HL-60 (cell line): ENCODE results near the gene FRZB.

Source experiments
- DNase-seq, 2 experiments: peaks; one replicate each; pipeline ENCODE4 v3.0.0-alpha.2; 2010 to 2020; ENCODE audit warnings: low read depth in 1 of 2, low spot score in 1 of 2
- H3K27ac ChIP-seq: fragments of 250-450 bp; sonication (Bioruptor Pico); replicated peaks from 2 replicates; pipeline ENCODE4 v1.5.1; 2020; ENCODE audit warnings: mild to moderate bottlenecking, moderate library complexity
- H3K27me3 ChIP-seq: fragments of 250-450 bp; sonication (Bioruptor Pico); 2 replicates; pipeline ENCODE4 v1.5.1; 2021; ENCODE audit warnings: mild to moderate bottlenecking, moderate library complexity; ENCODE audit not compliant: insufficient read depth, poor library complexity, severe bottlenecking
- H3K4me3 ChIP-seq: replicated peaks from 2 replicates; pipeline ENCODE4 v1.5.1; 2011; ENCODE audit warnings: mild to moderate bottlenecking, control low read depth, low read length; ENCODE audit not compliant: insufficient read depth
- GABPA ChIP-seq: IDR thresholded peaks from 2 replicates; pipeline ENCODE4 v1.6.1; 2012; ENCODE audit warnings: low read depth
- POLR2AphosphoS5 ChIP-seq: IDR thresholded peaks from 2 replicates; pipeline ENCODE4 v1.6.1; 2012; ENCODE audit warnings: low read depth
- SPI1 ChIP-seq: IDR thresholded peaks from 2 replicates; pipeline ENCODE4 v1.6.1; 2012; ENCODE audit warnings: low read depth, mild to moderate bottlenecking, borderline replicate concordance
- TF ChIP-seq, protein P1 (sequence below): IDR thresholded peaks from one replicate; pipeline ENCODE4 v1.5.1; 2011; ENCODE audit warnings: low read length, control low read depth, inconsistent platforms; ENCODE audit not compliant: insufficient read depth
- TF ChIP-seq, protein P2 (sequence below): IDR thresholded peaks from 2 replicates; pipeline ENCODE4 v1.6.1; 2012; ENCODE audit warnings: low read depth; ENCODE audit not compliant: insufficient replicate concordance

Gene FRZB

DNA sequence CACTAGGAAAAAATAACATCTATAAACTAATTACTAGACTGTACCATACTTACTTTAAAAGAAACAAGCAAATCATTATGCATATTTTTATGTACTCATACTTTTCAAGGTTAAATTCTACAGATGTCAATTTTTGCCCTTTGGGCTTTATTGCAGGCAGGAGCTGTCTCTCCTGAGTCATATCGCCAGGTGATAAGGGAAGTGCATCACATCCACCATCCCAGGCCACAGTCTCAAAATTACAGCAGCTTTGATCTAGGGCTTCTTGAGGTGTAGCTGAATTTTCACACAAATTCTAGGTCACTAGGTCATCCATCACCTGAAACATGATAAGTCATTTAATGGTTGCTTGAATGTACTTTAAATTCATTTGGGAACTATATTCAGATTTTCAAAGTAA, 38.4 kb upstream of the FRZB start:
- no peaks in the 10 kb centered on the region for H3K27me3 ChIP-seq
- H3K27ac ChIP-seq, result no peak overlapping the region
- TF ChIP-seq POLR2AphosphoS5, result no peak
- TF ChIP-seq, protein P1, sequence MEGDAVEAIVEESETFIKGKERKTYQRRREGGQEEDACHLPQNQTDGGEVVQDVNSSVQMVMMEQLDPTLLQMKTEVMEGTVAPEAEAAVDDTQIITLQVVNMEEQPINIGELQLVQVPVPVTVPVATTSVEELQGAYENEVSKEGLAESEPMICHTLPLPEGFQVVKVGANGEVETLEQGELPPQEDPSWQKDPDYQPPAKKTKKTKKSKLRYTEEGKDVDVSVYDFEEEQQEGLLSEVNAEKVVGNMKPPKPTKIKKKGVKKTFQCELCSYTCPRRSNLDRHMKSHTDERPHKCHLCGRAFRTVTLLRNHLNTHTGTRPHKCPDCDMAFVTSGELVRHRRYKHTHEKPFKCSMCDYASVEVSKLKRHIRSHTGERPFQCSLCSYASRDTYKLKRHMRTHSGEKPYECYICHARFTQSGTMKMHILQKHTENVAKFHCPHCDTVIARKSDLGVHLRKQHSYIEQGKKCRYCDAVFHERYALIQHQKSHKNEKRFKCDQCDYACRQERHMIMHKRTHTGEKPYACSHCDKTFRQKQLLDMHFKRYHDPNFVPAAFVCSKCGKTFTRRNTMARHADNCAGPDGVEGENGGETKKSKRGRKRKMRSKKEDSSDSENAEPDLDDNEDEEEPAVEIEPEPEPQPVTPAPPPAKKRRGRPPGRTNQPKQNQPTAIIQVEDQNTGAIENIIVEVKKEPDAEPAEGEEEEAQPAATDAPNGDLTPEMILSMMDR, result no peak
- TF ChIP-seq SPI1, result no peak
- TF ChIP-seq, protein P2, sequence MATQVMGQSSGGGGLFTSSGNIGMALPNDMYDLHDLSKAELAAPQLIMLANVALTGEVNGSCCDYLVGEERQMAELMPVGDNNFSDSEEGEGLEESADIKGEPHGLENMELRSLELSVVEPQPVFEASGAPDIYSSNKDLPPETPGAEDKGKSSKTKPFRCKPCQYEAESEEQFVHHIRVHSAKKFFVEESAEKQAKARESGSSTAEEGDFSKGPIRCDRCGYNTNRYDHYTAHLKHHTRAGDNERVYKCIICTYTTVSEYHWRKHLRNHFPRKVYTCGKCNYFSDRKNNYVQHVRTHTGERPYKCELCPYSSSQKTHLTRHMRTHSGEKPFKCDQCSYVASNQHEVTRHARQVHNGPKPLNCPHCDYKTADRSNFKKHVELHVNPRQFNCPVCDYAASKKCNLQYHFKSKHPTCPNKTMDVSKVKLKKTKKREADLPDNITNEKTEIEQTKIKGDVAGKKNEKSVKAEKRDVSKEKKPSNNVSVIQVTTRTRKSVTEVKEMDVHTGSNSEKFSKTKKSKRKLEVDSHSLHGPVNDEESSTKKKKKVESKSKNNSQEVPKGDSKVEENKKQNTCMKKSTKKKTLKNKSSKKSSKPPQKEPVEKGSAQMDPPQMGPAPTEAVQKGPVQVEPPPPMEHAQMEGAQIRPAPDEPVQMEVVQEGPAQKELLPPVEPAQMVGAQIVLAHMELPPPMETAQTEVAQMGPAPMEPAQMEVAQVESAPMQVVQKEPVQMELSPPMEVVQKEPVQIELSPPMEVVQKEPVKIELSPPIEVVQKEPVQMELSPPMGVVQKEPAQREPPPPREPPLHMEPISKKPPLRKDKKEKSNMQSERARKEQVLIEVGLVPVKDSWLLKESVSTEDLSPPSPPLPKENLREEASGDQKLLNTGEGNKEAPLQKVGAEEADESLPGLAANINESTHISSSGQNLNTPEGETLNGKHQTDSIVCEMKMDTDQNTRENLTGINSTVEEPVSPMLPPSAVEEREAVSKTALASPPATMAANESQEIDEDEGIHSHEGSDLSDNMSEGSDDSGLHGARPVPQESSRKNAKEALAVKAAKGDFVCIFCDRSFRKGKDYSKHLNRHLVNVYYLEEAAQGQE, result no peak
- TF ChIP-seq GABPA, result no peak
- no peak overlapping the region for H3K4me3 ChIP-seq
- no peak for DNase-seq

DNA sequence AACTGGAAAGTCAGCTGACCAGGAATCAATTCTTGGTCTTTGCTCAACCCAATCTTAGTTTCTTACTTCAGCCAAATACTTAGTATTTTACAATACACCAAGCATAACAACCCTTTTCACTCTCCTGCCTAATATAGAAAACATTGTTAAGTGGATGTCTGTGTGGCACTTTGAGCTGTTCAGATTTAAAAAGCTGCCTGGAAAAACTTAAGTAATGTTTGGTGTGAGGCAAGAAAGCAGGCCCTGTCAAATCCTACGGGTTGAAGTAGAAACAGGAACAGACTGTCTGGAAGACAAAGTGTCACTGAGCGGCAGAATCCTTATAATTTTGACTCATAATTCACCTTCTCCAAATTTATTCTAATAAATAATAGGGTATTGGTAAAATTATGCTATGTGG, 37.1 kb upstream of the FRZB start:
- Histone ChIP-seq H3K27ac (no peak overlapping the region), H3K4me3 (no peak overlapping the region), H3K27me3 (no peaks in the 10 kb centered on the region)
- no peak for DNase-seq
- TF ChIP-seq SPI1 (no peak), POLR2AphosphoS5 (no peak), GABPA (no peak)
- TF ChIP-seq, protein P2, result no peak
- TF ChIP-seq, protein P1, result no peak

DNA sequence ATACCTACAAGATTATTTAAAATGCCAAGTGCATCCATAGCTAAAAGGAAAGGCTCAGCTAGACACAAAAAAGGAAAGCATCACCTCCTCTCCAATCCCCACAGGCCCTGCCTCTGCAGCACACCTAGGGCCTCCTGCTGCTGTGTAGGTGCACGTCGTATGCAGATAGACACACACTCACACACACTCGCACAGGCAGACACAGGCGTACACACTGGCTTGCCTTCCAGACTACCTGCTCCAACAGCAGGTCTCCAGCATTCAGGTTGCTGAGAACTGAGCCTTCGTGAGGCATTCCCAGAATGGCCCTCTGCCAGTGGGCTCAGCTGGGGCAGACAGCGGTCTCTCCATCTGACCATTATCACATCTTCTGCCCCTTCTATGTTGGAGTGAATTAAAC, 35.3 kb upstream of the FRZB start:
- Histone ChIP-seq H3K27me3 (no peaks in the 10 kb centered on the region), H3K4me3 (no peak overlapping the region), H3K27ac (no peak overlapping the region)
- TF ChIP-seq GABPA (no peak), POLR2AphosphoS5 (no peak), SPI1 (no peak)
- TF ChIP-seq, protein P1, result no peak
- TF ChIP-seq, protein P2, result no peak
- DNase-seq, result no peak
